HG02610 (cell line): ENCODE results near the gene DNAI1.
"Not testable (repeated sequence)": the region's sequence is repeated elsewhere in the genome, so short reads cannot be mapped to it uniquely, and the experiment has no call there.

Experiments
- ATAC-seq: cut with Tn5 transposase; IDR thresholded peaks from one replicate; pipeline ENCODE4 v1.9.1; 2021; ENCODE audit warnings: mild to moderate bottlenecking, moderate library complexity; ENCODE audit not compliant: unreplicated experiment

Gene DNAI1

GRCh38 chr9:34532041-34532440 lies 73.4 kb downstream of the DNAI1 start:
- not testable (repeated sequence) for ATAC-seq

GRCh38 chr9:34536685-34537084 lies 78.1 kb downstream of the DNAI1 start:
- no peak for ATAC-seq

DNA sequence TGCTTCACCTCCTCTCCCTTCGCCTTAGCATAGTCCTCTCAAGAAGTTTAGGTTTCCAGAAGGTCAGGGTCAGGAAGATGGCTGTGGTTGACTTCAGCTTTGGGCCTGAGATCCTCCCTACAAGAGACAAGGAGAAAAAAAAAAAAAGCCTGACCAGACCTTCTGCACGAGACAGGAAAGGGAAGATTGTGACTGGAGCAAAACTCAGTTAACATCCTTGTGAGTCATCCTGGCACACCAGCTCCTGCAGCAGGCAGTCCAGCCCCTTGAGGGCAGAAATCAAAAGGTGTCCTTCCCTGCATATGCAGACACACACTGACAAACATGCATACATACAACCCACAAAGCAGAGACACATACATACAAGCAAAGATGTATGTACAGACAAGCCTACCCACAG lies 82.2 kb downstream of the DNAI1 start:
- ATAC-seq, result no peak

DNA sequence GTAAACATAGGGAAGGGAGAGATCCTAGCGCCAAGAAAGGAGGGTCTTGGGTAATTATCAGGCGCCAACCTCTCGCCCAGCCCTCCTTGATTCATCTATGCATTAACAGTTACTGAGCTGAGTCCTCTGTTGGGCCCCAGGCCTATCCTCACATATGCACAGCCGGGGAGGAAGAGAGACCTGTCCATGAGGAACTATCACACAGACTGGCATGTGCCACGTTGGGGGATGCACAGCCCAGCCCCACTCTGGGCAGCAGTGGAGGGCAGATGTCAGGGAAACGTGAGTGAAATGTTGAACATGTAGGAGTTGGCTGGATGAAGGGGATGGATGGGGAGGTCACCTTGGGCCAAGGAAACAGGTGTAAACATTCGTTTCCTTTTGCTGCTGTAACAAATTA lies 82.9 kb downstream of the DNAI1 start:
- no peak for ATAC-seq

- ATAC-seq, result no peak
These were observed 85.4 kb downstream of the DNAI1 start for GRCh38 chr9:34544035-34544434.

GRCh38 chr9:34545497-34545896 lies 86.9 kb downstream of the DNAI1 start:
- ATAC-seq, result no peak

GRCh38 chr9:34546102-34546833 lies 87.7 kb downstream of the DNAI1 start:
- ATAC-seq, result no peak

- no peak for ATAC-seq
These were observed 88.5 kb downstream of the DNAI1 start for GRCh38 chr9:34546834-34547827.

DNA sequence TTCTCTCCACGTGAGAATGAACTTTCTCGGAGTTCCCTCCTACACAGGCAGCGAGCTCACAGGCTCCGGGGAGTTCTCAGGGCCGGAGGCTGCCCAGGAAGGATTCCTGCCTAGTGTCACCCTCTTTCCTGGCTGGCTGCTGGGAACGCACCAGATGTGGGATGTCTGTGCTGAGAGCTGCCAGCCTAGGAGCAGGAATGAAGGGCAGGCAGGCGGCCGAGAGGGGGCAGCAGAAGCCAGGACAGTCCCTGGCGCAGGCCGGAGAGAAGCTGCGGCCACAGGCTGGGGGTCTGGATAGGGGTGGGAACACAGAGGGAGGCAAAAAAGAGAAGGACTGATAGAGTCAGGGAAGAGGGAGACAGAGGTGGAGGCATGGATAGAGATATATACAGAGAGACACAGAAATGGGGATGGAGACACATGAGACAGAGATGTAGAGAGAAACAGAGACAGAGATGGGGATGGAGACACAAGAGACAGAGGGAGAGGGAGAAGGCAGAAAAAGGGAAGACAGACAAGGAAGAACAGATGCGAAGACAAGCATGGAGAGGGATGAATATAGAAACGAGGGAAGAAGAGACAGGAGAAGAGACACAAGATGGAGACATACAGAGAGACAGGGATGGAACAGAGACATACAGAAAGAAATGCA lies 89.5 kb downstream of the DNAI1 start:
- no peak for ATAC-seq

DNA sequence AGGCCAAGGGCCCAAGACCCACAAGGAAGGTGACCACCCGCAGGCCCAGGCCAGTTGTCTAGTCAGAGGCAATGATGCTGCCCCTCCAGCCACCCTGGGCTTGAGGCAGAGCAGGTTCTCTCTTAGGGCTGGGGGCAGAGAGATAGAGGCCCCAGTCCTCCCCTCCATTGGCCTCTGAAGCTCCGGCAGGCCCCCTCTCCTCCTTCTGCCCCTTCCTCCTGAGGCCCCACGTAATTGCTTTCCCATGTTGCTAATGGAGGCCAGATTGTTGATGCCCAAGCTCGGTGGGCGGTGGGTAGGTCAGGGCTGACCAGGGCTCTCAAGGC lies 90.8 kb downstream of the DNAI1 start:
- ATAC-seq, result no peak

- no peak for ATAC-seq
These were observed 91.5 kb downstream of the DNAI1 start for GRCh38 chr9:34550016-34550680.

DNA sequence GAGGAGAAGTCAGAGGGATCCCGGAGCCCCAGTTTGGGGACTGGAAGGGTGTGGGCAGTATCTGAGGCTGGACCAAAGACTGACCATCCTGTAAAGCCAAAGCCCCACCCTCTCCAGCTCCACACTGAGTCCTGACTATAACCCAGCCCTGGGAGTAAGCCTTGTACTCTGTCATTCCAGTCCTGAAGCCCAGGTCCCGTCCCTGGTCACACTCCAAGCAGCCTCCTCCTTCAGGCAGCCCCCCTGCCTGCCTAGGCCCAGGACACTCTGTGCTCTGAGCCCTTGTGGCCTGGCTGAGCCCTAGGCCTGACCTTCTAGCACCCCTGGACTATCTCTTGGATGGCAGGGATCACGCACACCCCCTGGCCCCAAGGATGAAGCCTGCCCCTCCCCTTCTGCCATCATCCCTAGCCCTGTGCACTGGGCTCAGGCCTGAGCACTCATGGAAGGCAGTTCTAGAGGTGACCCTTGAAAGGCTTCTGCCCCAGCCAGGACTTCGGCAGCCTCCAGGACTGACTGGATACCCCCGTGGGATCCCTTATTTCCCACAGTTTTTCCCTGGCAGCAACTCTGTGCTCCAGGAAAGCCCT lies 92.2 kb downstream of the DNAI1 start:
- ATAC-seq, result no peak

- ATAC-seq, result no peak
These were observed 93.4 kb downstream of the DNAI1 start for GRCh38 chr9:34551751-34552605.

- no peak for ATAC-seq
These were observed 94.0 kb downstream of the DNAI1 start for GRCh38 chr9:34552606-34552981.

DNA sequence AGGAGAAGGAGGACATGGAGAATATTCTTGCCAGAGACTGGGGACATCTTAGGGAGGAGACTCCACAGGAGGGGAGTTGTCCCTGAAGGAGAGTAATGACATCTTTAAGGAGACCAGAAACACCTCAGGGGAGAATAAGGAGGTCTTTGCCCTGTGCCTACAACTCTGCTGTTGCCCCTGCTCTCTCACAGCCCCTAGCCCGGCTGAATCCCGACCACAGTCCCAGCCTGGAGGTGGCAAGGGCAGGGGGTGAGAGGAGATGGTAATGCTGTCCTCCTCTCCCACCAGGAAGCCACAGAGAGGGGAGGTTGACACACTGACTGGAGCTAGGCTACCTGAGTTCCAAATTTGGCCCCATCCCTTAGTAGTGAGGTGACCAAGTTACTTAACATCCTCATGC lies 94.4 kb downstream of the DNAI1 start:
- no peak for ATAC-seq

DNA sequence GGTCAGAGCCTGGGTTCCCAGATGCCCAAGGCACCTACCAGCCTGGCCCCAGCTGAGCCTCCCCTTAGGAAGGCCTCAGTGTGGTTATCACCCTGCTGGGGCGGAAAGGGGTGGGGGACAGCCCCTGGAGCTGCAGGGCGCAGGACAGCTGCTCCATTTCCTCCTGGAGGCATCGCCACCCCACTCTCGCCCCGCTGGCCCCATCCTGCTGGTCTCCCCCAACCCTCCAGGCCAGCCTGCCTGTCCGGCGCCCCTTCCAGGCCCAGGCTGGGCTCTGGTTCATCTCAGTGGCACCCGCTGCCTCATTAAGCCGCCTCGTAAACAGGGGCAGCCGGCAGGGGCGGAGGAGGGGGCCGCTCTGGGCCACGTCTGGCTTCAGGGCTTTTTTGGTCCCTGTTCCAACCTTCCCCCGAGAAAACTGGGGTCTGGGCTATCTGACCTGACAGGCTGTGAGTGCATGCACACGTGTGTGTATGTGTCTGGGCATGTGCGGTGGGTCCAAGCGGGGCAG lies 95.0 kb downstream of the DNAI1 start:
- no peak for ATAC-seq

GRCh38 chr9:34554211-34555001 lies 95.8 kb downstream of the DNAI1 start:
- no peak for ATAC-seq

DNA sequence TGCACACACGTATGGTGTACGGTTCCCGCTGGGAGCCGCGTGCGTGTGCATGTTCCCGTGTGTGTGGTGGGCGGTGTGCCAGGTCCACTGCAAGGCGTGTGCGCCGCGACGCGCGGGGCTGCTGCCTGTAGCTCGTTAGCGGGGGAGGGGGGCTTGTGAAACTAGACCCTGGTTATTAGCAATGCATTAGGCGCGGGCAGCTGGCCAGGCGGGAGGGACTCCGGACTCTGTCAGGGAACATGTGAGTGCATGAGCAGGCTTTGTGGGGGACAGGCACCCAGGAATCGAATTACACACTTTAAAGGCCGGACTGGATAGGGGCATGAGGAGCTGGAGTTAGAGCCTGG lies 96.4 kb downstream of the DNAI1 start:
- ATAC-seq, result no peak

DNA sequence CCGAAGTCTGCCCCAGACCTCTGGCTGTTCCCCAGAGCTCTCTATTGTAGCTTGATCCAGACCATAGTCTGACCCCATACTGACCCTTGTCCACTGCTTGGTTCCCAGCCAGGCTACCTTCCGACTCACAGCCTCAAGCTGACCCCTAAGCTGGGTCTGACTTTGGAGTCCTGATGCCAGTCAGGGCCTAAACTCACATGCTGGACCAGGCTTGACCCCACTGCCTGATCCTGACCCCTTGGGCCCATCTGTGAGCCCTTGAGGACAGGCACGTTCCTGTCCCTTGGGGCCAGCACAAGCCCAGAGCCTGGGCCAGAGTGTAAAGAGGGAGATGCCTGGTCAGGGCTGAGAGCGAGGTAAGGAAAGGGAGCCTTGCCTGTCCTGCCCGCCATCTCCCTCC lies 96.9 kb downstream of the DNAI1 start:
- ATAC-seq, result no peak
